Stimulated activated CD8-positive, alpha-beta memory T cell treated with anti-CD3 and anti-CD28 coated beads, Interleukin-15, amount 100 ng/mL, for 24 hours (primary cell): ENCODE results near the gene AGAP1.

Source experiments
- DNase-seq: peaks from one replicate; pipeline ENCODE4 v3.0.0-alpha.2; 2020; ENCODE audit warnings: low read depth

The AGAP1 gene

GRCh38 chr2:235665661-235666212 is 171.9 kb downstream of the AGAP1 start:
- DNase-seq = no peak

DNA sequence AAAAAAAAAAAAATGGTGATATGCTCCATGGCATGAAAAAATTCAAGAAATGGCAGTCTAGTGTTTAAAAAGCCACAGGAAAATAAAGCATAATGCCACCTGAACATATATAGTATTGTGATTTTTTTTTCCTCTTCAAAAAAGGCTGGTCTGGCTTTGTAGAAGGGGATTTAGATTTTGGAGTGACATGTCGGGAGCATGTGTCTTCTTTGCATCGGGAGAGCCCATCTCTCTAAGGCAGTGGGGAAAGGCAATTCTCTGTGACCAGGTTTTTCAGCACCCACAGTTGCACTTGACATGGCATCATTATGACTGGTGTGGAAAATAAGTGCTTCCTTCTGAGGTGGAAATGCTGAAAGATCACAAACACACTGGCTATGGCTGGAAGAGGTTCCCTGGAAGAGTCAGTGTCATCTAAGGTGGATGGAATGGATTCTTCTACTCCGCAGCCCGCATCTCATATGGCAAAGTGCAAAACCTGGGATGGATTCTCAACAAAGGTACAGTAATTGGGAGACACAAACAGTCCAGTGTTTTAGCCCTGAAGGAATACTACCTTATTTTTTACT is 172.5 kb downstream of the AGAP1 start:
- no peak for DNase-seq

GRCh38 chr2:235668782-235669181 is 174.9 kb downstream of the AGAP1 start:
- DNase-seq = no peak

- DNase-seq = no peak
Observed at GRCh38 chr2:235669269-235669831, 175.5 kb downstream of the AGAP1 start.

DNA sequence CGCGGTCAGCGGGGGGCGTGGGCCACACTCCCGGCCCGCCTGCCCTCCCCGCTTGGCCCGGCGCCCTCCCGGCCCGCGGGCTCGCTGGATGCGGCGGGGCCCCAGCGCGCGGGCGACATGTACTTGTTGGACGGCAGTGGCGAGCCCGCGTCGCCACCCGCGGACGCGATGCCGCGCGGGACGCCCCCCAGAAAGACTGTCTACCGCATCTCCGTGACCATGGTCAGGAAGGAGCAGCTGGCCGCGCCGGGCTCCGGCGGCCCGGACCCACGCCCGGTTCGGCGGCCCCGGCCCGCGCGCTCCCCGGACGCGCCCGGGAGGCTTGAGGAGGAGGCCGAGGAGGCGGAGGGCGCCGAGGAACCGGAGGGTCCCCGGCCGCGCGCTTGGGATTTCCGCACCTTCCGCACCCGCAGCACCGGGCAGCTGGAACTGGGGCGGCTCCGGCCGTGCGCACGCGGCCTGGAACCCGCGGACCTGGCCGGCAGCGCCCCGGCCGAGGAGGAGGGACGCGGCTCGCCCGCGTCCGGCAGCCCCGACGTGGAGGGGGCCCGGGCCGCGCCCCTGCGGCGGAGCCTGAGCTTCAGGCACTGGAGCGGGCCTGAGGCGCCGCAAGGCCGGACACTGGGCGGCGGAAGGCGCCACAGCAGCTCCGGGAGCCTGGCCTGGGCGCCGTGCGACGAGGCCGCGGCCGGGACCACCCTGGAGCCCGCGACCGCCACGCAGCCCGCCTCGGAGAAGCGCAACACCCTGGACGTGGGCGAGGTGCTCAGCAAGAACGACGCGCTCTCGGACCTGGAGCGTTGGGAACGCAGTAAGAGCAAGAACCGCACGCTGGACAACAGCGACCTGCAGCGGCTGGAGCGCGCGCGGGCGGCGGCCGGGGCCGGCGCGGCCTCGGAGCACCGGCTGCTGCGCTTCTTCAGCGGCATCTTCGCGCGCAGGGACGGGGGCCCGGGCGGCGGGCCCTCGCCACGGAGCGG is 176.4 kb downstream of the AGAP1 start:
- DNase-seq = no peak

DNA sequence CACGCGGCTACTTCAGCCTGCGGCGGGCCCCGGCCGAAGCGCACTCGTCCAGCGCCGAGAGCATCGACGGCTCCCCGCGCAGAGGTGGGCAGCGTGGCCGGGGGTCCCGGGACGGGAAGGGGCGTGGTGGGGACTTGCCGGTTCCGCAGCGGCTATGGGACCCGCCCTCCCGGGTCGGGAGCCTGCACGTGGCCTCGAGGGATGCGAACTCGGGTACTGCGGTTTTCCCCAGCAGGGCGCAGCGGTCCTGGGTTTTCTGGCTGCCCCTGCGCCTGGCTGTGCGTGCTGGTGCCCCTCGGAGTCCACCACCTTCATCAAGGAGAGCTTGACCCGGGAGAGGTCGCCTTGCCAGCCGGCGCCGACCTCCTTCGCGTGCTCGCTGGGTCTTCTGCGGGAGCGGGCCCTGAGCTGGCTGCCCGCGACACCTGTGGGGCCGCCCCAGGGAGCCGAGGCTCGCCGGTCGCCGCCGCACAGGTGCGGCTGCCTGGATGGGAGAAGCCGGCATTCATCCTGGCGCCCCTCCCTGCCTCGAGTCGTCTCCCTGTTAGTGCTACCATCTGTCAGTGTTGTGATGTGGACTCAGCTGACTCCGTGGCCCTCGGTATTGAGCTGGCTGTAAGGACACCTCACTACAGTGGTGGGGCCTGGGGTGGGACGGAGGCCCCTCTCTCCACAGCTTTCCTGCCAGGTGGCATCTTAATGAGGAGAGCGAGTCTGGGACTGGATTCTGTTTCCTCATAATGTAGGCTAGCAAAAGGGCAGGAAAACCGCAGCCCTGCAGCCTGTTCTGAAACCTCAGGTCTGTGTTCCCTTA is 177.3 kb downstream of the AGAP1 start:
- DNase-seq = no peak

DNA sequence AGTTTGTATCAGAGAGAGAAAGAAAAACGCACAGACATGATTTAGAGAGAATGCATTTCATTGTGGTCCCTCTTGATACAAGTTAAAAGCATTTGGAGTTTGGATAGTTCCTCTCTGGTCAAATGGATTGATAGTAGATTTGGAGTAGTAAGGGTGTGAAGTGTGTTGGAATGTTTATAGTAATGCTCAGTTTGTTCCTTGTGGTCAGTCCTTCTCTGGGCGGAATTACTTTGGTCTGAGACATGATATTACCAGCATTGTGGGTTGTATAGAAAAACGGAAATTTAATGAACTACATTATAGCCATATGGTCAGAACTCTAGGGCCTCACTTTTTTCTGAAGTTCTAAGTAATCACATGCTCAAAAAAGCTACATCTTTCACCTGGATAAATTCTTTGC is 178.9 kb downstream of the AGAP1 start:
- DNase-seq = no peak

DNA sequence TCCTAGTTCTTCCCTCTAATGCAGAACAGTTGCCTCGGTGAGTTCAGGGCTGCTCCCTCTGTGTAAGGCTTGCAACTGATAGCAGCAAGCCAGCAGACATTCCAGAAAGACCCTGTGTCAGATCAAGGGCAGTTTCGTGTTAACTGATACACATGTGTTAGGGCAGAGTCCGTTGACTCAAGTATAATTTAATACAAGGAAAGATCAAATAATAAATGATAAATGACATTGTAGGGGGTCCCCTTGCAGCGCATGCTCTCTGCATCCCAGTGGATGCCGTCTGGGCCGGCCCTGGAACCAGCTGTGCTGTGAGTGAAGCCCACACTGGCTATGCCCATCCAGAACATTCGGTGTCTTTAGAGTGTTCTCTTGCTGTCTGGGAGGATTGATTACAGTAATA is 180.3 kb downstream of the AGAP1 start:
- DNase-seq = no peak

GRCh38 chr2:235674812-235675211 is 181.0 kb downstream of the AGAP1 start:
- DNase-seq = no peak

DNA sequence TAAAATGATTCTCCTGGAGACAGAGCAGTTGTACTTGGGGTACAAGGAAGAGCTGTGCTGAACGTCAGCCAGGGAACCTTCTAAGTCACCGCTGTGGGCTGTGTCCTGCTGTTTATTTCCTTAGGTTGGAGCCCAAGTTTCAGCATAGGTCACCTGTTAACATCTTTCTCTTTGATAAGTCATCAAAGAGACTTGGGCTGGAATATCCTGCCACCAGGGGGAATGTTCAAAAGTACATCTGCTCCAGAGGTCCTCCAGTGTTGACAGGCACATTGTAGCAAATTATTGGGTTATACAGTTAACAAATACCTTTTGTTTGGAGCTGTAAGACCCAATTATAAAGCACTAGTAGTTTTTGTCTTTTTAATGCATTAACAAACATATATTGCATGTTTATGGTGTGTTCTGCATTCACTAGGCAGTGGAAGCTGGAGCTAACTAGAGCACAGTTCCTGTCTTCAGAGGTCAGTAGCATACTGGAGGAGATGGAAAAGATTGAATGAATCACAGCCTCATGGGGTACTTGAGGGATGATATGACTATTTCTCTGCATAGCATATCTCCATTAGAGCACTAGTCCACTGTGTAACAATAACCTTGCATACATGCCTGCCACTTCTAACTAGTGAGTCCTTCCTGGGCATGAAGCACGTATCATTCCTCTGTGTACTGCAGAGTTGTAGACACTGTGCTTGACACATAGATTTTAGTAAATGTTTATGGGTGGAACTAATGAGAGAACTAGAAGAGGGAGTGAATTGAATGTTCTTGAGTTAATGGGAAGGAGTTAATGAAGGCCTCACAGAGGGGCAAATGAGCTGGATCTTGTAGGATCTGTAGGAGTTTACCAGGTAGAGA is 182.1 kb downstream of the AGAP1 start:
- DNase-seq = no peak

DNA sequence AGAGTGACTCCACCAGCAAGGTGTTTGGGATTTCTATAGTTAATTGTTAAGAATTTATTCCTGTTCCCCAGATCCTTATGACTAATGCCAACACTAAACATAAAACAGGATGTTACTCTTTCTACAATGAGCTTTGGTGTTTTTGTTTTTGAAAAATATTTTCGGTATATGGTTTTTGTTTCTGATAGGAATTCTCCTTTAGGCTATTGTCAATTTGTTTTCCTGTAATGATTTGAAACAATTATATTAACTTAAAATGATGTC is 182.6 kb downstream of the AGAP1 start:
- no peak for DNase-seq

GRCh38 chr2:235677276-235677788 is 183.5 kb downstream of the AGAP1 start:
- DNase-seq = no peak

GRCh38 chr2:235677937-235678336 is 184.1 kb downstream of the AGAP1 start:
- no peak for DNase-seq

GRCh38 chr2:235678712-235679111 is 184.9 kb downstream of the AGAP1 start:
- DNase-seq = no peak

DNA sequence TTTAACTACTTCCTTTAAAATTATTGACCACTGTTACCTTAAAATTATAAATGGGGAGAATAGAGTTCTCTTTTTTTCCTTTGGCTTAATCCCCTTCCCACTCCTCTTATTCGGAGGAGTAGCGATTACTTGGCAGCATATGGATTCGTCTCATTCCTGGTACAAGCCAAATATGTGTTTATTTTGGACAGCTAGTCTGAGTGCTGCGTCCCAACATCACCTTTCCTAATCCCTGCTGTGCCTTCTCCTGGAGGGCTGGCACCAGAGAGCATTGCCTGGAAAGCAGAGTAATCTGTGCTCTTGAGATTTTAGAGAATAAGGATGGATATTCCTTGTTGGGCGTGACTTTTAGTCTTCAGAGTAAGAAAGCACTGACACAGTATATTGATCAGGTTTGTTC is 185.6 kb downstream of the AGAP1 start:
- DNase-seq = no peak

GRCh38 chr2:235685024-235685721 is 191.3 kb downstream of the AGAP1 start:
- DNase-seq = no peak

- no peak for DNase-seq
Observed at GRCh38 chr2:235688511-235689426, 194.9 kb downstream of the AGAP1 start.

- no peak for DNase-seq
Observed at GRCh38 chr2:235689427-235689853, 195.6 kb downstream of the AGAP1 start.

DNA sequence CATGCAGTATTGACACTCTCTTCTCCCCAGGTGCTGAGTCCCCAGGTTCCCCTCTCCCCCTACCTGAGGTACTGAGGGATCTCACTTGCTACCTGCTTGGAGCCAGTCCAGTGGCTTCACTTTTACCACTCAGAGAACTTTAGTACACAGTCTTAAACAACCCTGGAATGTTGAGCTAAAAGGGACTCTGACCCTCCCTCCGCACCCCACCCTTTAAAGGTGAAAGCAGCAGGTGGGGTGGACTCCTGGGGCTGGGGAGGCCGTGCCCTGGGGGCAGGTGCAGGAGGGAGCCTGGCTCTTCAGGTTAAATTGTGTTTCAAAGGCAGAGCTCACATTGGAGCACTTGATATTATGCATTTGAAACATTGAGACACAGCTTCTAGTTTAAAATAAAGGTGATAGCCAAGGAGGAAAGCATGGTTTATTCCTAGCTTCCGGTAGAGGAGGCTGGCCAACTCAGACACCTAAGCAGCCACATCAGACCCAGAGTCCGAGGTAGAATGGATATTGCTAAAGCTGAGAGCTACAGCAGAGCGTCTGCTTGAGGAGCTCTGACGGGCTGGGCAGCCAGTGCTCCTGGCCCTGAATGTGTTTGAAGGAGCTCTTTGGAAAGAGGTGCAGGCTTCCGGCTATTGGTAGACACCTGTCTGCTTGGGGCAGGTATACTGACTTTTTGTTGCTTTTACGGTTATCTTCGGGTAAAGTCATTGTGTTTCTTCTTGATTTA is 196.4 kb downstream of the AGAP1 start:
- no peak for DNase-seq
